ENCODE results near the gene HIF3A. TPM values are rescaled to one million over a fixed set of nuclear protein-coding genes. Genes with fewer than 3 reads are reported as not detected.

HIF3A gene
- polyA plus RNA-seq, 2 of the 4 experiments (the other 2 are of a cell fraction) = not detected

DNA sequence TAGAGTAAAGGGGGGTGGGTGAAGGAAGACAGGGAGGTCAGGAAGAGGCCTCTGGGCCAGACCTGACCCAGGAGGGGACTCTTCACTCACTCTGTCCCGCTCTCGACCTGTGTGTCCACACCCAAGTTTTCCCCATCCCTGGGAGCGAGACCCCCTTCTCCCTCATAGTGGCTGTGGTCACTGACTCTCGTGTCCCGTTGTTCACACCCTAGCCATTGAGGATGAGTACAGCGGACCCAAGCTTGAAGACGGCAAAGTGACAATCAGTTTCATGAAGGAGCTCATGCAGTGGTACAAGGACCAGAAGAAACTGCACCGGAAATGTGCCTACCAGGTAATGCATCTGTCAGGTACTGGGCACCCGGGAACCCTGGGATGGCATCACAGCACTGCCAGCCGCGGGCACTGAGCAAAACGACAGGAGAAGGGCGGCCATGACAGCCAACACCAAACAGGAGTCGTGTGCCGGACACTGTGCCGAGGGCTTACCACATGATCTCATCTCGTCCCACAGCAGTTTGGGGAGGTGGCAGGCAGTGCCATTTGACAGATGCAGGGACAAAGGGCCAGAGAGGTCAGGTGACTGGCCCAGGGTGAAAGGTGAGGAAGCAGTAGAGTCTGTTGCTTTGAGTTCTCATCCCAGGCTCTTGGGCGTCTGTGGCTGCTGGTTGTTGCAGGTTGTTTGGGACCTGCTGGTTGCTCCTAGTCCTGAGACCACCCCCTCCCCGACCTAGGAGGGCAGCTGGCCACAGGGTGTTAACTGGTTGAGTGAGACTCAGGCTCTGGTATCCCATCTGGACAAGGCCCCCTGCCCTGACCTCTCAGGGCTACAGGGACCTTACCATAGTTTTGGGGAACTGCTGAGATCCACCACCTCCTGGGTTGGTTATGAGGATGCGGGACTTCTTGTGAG lies 79.7 kb downstream of the HIF3A start:
- Histone ChIP-seq H3K4me2 (no peak overlapping the region), H3K4me1 (peaks cover 43% of the 10 kb centered on the region), H3K27ac (no peak overlapping the region), H3K4me3 (no peak overlapping the region), H3K9me3 (no peaks in the 10 kb centered on the region)
- ChIA-PET CTCF (interaction anchor here (0.8 to 30.8 kb wide), 12 partner anchors 10 to 348 kb away, joined by 3 to 501 read pairs (median 3); partner anchors contain the start of gene PPP5C), POLR2A (no interaction called here)
- ATAC-seq (no peak), FAIRE-seq (no peak), DNase-seq (ENCODE audit: low read depth in 1 of 2, low spot score in 1 of 2) (no peak)
- 92% methylated on average over 20 of the region's 20 CpGs for WGBS (ENCODE audit: missing lambda C conversion rate)
- no peak for TF ChIP-seq NFE2L2 (conservative IDR thresholded peaks at IDR 0.05; ENCODE audit: low read length)
- TF ChIP-seq, protein P1, sequence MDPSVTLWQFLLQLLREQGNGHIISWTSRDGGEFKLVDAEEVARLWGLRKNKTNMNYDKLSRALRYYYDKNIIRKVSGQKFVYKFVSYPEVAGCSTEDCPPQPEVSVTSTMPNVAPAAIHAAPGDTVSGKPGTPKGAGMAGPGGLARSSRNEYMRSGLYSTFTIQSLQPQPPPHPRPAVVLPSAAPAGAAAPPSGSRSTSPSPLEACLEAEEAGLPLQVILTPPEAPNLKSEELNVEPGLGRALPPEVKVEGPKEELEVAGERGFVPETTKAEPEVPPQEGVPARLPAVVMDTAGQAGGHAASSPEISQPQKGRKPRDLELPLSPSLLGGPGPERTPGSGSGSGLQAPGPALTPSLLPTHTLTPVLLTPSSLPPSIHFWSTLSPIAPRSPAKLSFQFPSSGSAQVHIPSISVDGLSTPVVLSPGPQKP (IDR thresholded peaks at IDR 0.05; ENCODE audit: low read depth, low read length) = no peak
- TF ChIP-seq, protein P2, sequence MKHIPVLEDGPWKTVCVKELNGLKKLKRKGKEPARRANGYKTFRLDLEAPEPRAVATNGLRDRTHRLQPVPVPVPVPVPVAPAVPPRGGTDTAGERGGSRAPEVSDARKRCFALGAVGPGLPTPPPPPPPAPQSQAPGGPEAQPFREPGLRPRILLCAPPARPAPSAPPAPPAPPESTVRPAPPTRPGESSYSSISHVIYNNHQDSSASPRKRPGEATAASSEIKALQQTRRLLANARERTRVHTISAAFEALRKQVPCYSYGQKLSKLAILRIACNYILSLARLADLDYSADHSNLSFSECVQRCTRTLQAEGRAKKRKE (CRISPR knock-in tag; IDR thresholded peaks at IDR 0.05; ENCODE audit: low read depth) = no peak
- TF ChIP-seq CHD2 (IDR thresholded peaks at IDR 0.05; ENCODE audit: low read length, partially characterized antibody) = no peak
- no peak for TF ChIP-seq RAD21 (conservative IDR thresholded peaks at IDR 0.05 in 1 of 2, IDR thresholded peaks at IDR 0.05 in 1 of 2)
- no peak for TF ChIP-seq CBX8 (IDR thresholded peaks at IDR 0.05)
- TF ChIP-seq NPAS2 (CRISPR knock-in tag; IDR thresholded peaks at IDR 0.05; ENCODE audit: borderline replicate concordance) = no peak
- TF ChIP-seq, protein P3, sequence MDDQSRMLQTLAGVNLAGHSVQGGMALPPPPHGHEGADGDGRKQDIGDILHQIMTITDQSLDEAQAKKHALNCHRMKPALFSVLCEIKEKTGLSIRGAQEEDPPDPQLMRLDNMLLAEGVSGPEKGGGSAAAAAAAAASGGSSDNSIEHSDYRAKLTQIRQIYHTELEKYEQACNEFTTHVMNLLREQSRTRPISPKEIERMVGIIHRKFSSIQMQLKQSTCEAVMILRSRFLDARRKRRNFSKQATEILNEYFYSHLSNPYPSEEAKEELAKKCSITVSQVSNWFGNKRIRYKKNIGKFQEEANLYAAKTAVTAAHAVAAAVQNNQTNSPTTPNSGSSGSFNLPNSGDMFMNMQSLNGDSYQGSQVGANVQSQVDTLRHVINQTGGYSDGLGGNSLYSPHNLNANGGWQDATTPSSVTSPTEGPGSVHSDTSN (IDR thresholded peaks at IDR 0.05) = no peak
- TF ChIP-seq TP53 (CRISPR knock-in tag; IDR thresholded peaks at IDR 0.05) = no peak
- TF ChIP-seq HOXA7 (CRISPR knock-in tag; IDR thresholded peaks at IDR 0.05) = no peak
- TF ChIP-seq FOXS1 (CRISPR knock-in tag; IDR thresholded peaks at IDR 0.05) = no peak

DNA sequence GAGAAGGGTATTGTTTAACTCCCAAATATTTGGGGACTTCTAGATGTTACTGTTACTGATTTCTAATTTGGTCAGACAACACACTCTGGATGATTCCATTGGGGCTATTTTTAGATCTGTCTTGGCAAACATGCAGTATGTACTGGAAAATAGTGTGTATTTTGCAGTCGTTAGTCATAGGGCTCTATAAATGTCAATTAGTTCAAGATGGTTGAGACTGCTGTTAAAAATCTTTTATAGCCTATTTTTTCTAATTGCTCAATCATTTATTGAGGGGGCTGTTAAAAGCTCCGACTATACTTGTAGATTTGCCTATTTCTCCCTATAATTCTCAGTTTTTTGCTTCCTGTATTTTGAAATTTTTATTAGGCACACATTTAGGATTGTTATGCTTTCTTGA lies 81.4 kb downstream of the HIF3A start:
- 62% methylated on average over 2 of the region's 2 CpGs for WGBS (ENCODE audit: missing lambda C conversion rate)
- Histone ChIP-seq H3K4me3 (no peak overlapping the region), H3K9me3 (no peaks in the 10 kb centered on the region), H3K4me2 (no peak overlapping the region), H3K27ac (no peak overlapping the region), H3K4me1 (peaks cover 25% of the 10 kb centered on the region)
- TF ChIP-seq FOSL2 (IDR thresholded peaks at IDR 0.05) (no peak), FOSL2 (CRISPR knock-in tag; IDR thresholded peaks at IDR 0.05) (peak; percentile 16; the same call in 1 of the 2 replicates), EHF (CRISPR knock-in tag; IDR thresholded peaks at IDR 0.05) (no peak), HEYL (CRISPR knock-in tag; IDR thresholded peaks at IDR 0.05) (no peak)
- no peak for DNase-seq (ENCODE audit: low read depth in 1 of 2, low spot score in 1 of 2)
- peak; percentile 70 for FAIRE-seq
- CTCF ChIA-PET = interaction anchor here (1.2 to 30.8 kb wide), 6 partner anchors 9 to 151 kb away, joined by 3 to 501 read pairs (median 5); no protein-coding TSS in a partner anchor
- ATAC-seq = no peak
- POLR2A ChIA-PET = no interaction called here

DNA sequence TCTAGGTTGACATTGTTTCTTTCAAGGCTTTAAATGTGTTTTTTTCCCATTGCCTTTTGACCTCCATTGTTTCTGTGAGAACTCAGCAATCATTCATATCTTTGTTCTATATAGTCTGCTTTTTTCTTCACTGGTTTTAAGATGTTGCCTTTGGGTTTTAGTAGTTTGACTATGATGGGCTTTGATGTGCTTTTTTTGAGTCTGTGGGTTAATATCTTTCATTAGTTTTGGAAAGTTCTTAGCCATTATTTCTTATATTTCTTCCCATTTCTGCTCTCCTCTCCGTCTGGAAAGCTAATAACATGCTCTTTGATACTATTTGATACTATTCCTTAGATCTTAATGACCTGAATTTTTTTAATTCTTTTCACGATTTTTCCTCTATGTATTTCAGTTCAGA lies 83.8 kb downstream of the HIF3A start:
- no peak for DNase-seq (ENCODE audit: low read depth in 1 of 2, low spot score in 1 of 2)
- CTCF ChIA-PET = interaction anchor here (1.3 to 30.8 kb wide), 3 partner anchors 8 to 99 kb away, joined by 6 to 501 read pairs (median 66); no protein-coding TSS in a partner anchor

More for the DNA sequence above, 83.8 kb downstream of the HIF3A start:
- Histone ChIP-seq H3K9me3 (no peaks in the 10 kb centered on the region), H3K4me1 (peaks cover 8% of the 10 kb centered on the region), H3K27ac (no peak overlapping the region), H3K4me3 (no peak overlapping the region), H3K4me2 (no peak overlapping the region)
- TF ChIP-seq EHF (CRISPR knock-in tag; IDR thresholded peaks at IDR 0.05) (no peak), CBX2 (IDR thresholded peaks at IDR 0.05; ENCODE audit: borderline replicate concordance, low read depth) (no peak), CEBPB (IDR thresholded peaks at IDR 0.05) (no peak), FOXS1 (CRISPR knock-in tag; IDR thresholded peaks at IDR 0.05) (no peak), KDM5A (IDR thresholded peaks at IDR 0.05) (no peak)
- TF ChIP-seq, protein P4, sequence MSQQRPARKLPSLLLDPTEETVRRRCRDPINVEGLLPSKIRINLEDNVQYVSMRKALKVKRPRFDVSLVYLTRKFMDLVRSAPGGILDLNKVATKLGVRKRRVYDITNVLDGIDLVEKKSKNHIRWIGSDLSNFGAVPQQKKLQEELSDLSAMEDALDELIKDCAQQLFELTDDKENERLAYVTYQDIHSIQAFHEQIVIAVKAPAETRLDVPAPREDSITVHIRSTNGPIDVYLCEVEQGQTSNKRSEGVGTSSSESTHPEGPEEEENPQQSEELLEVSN (IDR thresholded peaks at IDR 0.05; ENCODE audit: borderline replicate concordance, low read depth) = no peak
- FAIRE-seq = peak; percentile 56
- POLR2A ChIA-PET = no interaction called here
- ATAC-seq = no peak
- WGBS (ENCODE audit: missing lambda C conversion rate) = 89% methylated on average over 2 of the region's 2 CpGs

Data from A549 (cell line).